ENCODE data around the gene CBS. TPM values are rescaled to one million over a fixed set of nuclear protein-coding genes. Genes with fewer than 3 reads are reported as not detected.

Gene CBS
- 8.7 and 9.8 TPM in 2 replicates for total RNA-seq

GRCh38 chr21:43075170-43076022, at the start of gene CBS:
Gene CBS, minus strand, starts transcription at chr21:43075835. Its CDS starts 3,642 bp downstream, at chr21:43072193.

DNA sequence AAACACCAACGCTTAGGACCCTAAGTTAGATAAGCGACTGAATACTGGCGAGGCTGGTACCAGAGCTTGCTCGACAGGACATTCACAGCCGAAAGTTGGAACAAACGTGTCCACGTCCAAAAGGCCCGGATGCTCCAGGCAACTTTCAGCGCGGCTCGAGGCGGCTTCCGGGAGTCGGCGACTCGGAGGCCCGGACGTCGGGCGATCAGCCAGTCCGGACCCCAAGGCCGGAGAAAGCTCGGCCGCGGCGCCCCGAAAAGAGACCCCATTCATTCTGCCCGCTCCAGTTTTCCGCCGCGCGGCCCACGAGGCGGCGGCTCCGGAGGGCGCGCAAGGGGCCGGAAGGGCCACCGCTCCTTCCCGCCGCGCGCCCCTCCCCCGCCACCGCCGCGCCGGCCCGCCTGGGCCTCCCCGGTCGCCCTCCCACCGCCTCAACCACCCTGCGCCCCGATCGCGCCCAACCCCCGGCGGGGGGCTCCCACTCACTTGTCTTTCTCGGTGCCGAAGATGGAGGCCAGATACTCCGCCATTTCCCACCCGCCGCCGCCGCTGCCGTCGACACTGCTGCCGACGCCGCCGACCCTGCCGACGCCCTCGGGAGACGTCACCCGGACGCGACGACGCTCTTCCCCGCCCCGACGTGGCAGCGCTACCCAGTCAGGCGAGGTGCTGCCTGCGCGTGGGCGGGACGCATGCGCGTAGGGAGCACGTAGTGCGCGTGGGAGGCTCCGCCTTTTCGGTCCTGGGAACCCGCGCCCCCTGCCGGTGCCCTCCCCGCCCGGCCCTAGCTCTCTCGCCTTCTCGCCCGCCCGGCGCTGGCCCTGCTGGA, 31.5 kb upstream of the CBS start, which contains the start of gene U2AF1:
TSS of gene U2AF1 (minus strand) at position 606 of the 829 bp plus-strand sequence. CDS start at position 530, 76 bp downstream.

Other genes starting within 250 kb of the CBS start
- gene WDR4, start 196.3 kb downstream of the CBS start, total RNA-seq = 6.3 and 11.4 TPM in 2 replicates
- gene NDUFV3, start 182.5 kb downstream of the CBS start, total RNA-seq = 47.4 and 55.0 TPM in 2 replicates
- not detected in 2 replicates for gene ERVH48-1, start 150.2 kb downstream of the CBS start, total RNA-seq
- gene PKNOX1, start 101.3 kb downstream of the CBS start, total RNA-seq = 7.1 and 9.3 TPM in 2 replicates
- 15.2 and 21.5 TPM in 2 replicates for gene U2AF1, start 31.7 kb upstream of the CBS start, total RNA-seq
- not detected in 2 replicates for gene CRYAA, start 93.2 kb upstream of the CBS start, total RNA-seq

All from aortic smooth muscle cell (primary cell).